ENCODE results near the gene WDR93.

DNA sequence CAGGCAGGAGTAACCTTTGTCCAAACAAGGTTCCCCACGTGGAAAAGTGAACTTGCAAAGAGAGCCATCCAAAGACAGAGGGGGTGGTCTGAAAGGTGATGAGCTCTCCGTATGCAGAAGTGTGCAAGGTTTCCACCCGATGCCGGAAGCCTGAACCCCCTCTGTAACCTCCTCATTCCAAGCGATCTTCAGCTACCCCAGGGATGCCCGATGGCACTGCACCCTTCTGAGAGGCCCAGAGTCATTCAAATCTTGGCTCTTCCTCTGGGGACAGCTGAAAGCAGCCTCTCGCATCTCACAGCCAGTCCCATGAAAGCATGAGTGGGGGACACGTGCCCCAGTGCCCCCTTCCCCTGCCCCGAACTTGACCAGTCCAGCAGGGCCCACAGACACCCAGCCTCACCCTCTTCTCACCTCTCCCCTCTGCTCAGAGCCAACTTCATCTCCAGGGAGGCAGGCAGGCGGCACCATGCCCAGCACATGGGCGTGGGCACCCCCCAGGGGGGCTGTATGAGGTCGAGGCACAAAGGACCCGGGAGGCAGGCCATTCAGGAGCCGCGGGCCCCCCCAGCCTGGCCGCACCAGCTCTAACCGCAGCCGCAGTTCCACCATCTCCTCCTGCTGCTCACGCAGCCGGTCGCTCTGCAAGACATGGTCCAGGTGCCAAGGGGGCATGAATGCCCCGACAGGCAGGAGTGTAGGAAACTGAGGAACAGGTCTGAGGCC, 44.0 kb upstream of the WDR93 start:
- no peak for TF ChIP-seq POLR2A (IDR thresholded peaks at IDR 0.05)
- TF ChIP-seq, protein P1, sequence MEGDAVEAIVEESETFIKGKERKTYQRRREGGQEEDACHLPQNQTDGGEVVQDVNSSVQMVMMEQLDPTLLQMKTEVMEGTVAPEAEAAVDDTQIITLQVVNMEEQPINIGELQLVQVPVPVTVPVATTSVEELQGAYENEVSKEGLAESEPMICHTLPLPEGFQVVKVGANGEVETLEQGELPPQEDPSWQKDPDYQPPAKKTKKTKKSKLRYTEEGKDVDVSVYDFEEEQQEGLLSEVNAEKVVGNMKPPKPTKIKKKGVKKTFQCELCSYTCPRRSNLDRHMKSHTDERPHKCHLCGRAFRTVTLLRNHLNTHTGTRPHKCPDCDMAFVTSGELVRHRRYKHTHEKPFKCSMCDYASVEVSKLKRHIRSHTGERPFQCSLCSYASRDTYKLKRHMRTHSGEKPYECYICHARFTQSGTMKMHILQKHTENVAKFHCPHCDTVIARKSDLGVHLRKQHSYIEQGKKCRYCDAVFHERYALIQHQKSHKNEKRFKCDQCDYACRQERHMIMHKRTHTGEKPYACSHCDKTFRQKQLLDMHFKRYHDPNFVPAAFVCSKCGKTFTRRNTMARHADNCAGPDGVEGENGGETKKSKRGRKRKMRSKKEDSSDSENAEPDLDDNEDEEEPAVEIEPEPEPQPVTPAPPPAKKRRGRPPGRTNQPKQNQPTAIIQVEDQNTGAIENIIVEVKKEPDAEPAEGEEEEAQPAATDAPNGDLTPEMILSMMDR (IDR thresholded peaks at IDR 0.05), result no peak

All from uterus (tissue), 2 donors.